Lower leg skin (tissue), 4 donors: ENCODE data around the gene MAP3K20. TPM values are rescaled to one million over a fixed set of nuclear protein-coding genes. Genes with fewer than 3 reads are reported as not detected.
A peak's percentile ranks its signal among the peaks of the same experiment; 100 is the strongest.
"Not testable (repeated sequence)": the region's sequence is repeated elsewhere in the genome, so short reads cannot be mapped to it uniquely, and the experiment has no call there.

Experiments used
- DNase-seq, 2 donors: peaks; one replicate each; pipeline ENCODE4 v3.0.0-alpha.2; 2019; ENCODE audit warnings: low spot score in 2 of 2
- H3K4me3 ChIP-seq: fragments of 200-600 bp; sonication (generic); 2 replicates; pipeline ENCODE4 v1.5.1; 2017; ENCODE audit warnings: mild to moderate bottlenecking, low read depth; ENCODE audit not compliant: poor library complexity, severe bottlenecking
- CTCF ChIP-seq, 3 donors: fragments of 450-650 bp; IDR thresholded peaks; one replicate each; pipeline ENCODE4 v1.5.1; 2016; ENCODE audit warnings: antibody characterized with exemption in 3 of 3, mild to moderate bottlenecking in 3 of 3, moderate library complexity in 2 of 3
- POLR2A ChIP-seq, 2 donors: fragments of 450-650 bp; IDR thresholded peaks; one replicate each; pipeline ENCODE4 v1.6.1; 2016 to 2017; ENCODE audit warnings: antibody characterized with exemption in 2 of 2, mild to moderate bottlenecking in 1 of 2, moderate library complexity in 1 of 2
- WGBS, 2 donors: methylation state at CpG; one replicate each; pipeline ENCODE4 v1.1.5; 2018; 5-methylcytosine and 5-hydroxymethylcytosine counted together
- intact Hi-C: fragments of 100-400 bp; cut with DNase I; formaldehyde crosslinking; loops from one replicate; pipeline ENCODE4 v1.15.0; 2023; ENCODE audit warnings: low total_unique reads
- total RNA-seq, 4 donors: library from RNA; depleted of rRNA; stranded (reverse); fragments of >200 nt; gene quantifications; one replicate each; pipeline ENCODE4 v1.1.0, GENCODE V29; 2016

Gene MAP3K20
- total RNA-seq, 4 donors from 2014 or later, result 30.9 to 40.3 (median 37.3) TPM

- no peak for TF ChIP-seq CTCF (IDR thresholded peaks at IDR 0.05)
- TF ChIP-seq POLR2A (IDR thresholded peaks at IDR 0.05), result no peak
- no peak for DNase-seq
- 68 to 82% methylated on average over 3 of the region's 3 CpGs for WGBS, 2 donors
- intact Hi-C loops, result no loop called here
- H3K4me3 ChIP-seq, result no peak overlapping the region
Measured at GRCh38 chr2:173157676-173158293, 82.1 kb downstream of the MAP3K20 start.

GRCh38 chr2:173159791-173160463 lies 84.3 kb downstream of the MAP3K20 start:
- DNase-seq, result peak; percentile 94 to 96
- intact Hi-C loops, result no loop called here
- TF ChIP-seq CTCF (IDR thresholded peaks at IDR 0.05) (no peak), POLR2A (IDR thresholded peaks at IDR 0.05) (no peak)

GRCh38 chr2:173160618-173161017 lies 85.0 kb downstream of the MAP3K20 start:
- intact Hi-C loops, result no loop called here
- TF ChIP-seq POLR2A (IDR thresholded peaks at IDR 0.05), result no peak
- TF ChIP-seq CTCF (IDR thresholded peaks at IDR 0.05), result no peak
- DNase-seq, result no peak
- 87 to 90% methylated on average over 4 of the region's 4 CpGs for WGBS, 2 donors
- H3K4me3 ChIP-seq, result no peak overlapping the region

More at GRCh38 chr2:173159791-173160463, 84.3 kb downstream of the MAP3K20 start:
- no peak overlapping the region for H3K4me3 ChIP-seq
- WGBS, 2 donors, result 20 to 21% methylated on average over 1 of the region's 1 CpG

- intact Hi-C loops, result no loop called here
- DNase-seq, result no peak
- 68 to 75% methylated on average over 4 of the region's 4 CpGs for WGBS, 2 donors
- H3K4me3 ChIP-seq, result no peak overlapping the region
- TF ChIP-seq POLR2A (IDR thresholded peaks at IDR 0.05) (no peak), CTCF (IDR thresholded peaks at IDR 0.05) (no peak)
Measured at GRCh38 chr2:173161040-173161439, 85.4 kb downstream of the MAP3K20 start.

- 87 to 92% methylated on average over 6 of the region's 6 CpGs for WGBS, 2 donors
- intact Hi-C loops, result no loop called here
- H3K4me3 ChIP-seq, result no peak overlapping the region
- TF ChIP-seq POLR2A (IDR thresholded peaks at IDR 0.05) (no peak), CTCF (IDR thresholded peaks at IDR 0.05) (no peak)
- no peak for DNase-seq
Measured at GRCh38 chr2:173161507-173161906, 85.9 kb downstream of the MAP3K20 start.

GRCh38 chr2:173163357-173163756 lies 87.7 kb downstream of the MAP3K20 start:
- DNase-seq, intact Hi-C loops, H3K4me3 ChIP-seq: not testable (repeated sequence)
- WGBS, 2 donors, result 100% methylated on average over 1 of the region's 1 CpG
